ENCODE results near the gene CCND2.

The CCND2 gene

DNA sequence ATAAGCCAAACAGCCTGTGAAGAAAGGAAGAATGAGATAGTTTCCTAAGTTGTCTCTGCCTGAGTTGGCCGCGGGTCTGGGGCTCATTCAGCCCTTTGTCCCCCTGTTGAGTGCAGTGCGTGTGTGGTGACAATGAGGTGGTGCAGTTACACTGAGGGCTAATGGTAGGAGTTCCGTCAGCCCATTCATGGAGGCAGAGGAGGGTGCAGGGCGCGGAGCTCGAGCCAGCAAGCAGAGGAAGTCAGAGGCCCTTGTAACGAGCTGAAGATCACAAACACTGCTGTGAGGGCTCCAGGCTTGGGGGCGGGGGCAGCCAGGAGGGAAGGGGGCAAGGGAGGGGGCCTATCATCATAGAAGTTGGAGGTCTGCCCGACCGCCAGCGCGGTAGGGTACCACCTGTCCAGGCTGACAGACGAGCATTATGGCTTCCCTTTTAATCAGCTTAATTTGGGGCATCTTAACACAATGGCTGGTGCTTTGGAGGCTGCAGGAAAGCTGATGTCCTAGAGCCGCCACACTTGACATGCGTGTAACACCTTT lies 20.5 kb downstream of the CCND2 start:
- DNase-seq, result no peak

DNA sequence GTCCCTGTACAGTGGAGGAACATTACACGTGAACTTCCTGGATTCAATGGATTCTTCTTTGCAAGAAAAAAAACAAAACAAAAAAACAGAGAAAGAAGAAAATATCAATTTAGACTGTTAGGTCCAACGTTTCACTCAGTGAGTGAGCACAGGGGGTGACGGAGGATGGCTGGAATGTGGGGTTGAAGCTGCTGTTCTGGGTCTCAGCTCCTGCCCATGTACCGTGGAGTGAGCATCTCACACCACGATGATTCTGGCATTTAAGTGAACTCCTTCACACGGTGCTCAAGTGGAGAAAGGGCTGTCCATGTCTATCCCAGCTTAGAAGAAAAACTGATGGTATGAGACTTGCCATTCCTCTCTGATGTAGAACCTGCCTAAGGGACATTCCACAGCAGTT lies 23.2 kb downstream of the CCND2 start:
- DNase-seq, result no peak

DNA sequence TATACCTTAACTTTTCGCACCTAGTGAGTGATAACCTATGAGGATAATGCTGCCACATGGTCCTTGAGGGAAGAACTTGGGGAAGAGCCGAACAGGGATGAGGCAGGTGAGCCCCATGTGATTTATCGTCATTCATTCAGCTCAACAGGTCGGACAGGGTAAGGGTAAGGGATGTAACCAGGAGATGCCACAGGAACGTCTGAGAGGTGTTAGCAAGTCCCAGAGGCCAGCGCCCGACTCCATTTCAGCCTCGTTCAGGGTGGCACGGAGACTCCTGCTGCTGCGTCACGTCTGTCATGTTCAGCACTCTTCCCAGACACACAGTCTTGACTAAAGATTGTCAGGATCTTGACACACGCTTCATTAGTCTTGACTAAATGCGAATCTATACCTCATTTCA lies 24.1 kb downstream of the CCND2 start:
- no peak for DNase-seq

DNA sequence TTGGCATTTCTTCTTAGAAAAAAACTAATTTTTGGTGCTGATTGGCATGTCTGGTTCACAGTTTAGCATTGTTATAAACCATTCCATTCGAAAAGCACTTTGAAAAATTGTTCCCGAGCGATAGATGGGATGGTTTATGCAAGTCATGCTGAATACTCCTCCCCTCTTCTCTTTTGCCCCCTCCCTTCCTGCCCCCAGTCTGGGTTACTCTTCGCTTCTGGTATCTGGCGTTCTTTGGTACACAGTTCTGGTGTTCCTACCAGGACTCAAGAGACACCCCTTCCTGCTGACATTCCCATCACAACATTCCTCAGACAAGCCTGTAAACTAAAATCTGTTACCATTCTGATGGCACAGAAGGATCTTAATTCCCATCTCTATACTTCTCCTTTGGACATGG lies 27.3 kb downstream of the CCND2 start:
- no peak for DNase-seq

DNA sequence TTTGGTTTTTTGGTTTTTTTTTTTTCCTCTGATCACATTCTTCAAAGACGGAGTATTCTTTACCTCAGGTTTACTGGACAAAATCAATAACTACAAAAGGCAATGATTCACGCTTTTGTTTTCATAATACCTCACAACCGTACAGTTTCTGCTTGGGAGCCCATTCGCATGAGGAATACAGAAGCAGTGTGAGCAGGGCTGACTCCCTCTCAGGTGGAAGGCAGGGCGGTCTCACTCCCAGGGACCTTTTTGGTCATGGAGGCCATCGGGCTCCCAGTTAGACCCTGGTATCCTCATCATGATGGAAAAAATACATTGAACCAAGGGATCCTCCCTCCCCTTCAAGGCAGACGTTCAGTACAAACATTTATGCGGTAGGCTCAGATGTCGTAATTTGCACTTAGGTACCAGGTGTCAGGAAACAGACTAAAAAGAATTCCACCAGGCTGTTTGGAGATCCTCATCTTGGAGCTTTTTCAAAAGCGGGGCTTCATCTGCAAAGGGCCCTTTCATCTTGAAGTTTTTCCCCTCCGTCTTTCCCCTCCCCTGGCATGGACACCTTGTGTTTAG lies 28.5 kb downstream of the CCND2 start:
- DNase-seq, result no peak

DNA sequence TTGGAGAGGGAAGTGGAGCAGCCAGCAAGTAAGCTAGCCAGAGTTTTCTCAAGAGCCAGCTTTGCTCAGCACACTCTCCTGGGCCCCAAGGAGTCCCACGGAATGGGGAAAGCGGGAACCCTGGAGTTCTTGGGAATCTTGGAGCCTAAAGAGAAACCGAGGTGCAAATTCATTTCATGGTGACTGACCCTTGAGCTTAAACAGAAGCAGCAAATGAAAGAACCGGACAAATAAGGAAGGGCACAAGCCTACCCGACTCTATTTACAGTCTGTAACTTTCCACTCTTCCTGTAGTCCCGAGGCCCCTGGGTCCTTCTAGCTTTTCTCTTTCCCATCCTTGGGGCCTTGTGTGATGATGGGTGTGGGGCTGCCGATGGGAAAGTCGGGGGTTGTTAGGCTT lies 29.3 kb downstream of the CCND2 start:
- no peak for DNase-seq

DNA sequence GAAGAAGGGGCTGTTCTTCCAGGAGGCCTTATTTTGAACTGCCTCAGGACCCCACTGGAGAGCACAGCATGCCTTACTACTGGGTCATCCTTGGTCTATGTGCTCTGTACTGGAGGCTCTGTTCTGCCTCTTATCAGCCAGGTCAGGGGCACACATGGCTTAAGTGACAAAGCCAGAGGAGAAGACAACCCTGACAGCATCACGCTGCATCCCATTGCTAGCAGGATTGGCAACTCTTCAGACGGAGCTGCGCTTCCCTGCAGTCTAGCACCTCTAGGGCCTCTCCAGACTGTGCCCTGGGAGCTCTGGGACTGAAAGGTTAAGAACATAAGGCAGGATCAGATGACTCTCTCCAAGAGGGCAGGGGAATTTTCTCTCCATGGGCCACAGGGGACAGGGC lies 30.2 kb downstream of the CCND2 start:
- DNase-seq, result no peak

DNA sequence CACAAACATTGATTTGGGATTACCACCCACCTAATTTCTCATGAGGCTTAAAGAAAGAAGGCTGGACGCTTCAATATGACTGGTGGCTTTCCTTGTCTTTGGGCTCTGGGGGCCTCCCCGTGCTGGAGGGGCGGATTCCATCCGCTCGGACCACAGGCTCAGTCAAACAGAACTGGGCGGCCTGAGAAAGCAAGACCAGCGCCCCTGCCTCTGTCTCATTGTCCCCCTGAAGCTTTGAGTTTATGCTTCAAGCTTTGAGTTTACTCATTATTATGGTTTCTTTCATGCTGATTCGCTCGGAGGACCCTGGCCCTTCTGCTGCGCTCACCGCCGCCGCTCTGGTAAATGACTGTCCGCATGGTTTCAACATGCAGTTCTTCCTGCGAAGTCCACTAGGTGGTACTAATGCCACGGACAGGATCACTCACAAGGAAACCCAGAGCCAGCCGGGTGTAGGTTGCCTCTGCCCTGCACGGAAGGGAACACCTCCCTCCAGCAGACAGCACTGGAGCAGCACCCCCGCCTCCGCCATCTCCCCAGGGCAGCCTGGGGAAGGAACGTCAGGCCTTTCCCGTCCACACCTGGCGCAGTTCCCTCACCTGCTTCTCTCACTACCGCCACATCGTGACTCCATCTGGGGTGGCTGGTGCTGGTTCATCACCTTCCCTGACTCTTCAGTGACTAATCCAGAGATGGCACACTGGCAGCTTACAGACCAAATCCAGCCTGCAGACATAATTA lies 34.2 kb downstream of the CCND2 start:
- DNase-seq, result no peak

DNA sequence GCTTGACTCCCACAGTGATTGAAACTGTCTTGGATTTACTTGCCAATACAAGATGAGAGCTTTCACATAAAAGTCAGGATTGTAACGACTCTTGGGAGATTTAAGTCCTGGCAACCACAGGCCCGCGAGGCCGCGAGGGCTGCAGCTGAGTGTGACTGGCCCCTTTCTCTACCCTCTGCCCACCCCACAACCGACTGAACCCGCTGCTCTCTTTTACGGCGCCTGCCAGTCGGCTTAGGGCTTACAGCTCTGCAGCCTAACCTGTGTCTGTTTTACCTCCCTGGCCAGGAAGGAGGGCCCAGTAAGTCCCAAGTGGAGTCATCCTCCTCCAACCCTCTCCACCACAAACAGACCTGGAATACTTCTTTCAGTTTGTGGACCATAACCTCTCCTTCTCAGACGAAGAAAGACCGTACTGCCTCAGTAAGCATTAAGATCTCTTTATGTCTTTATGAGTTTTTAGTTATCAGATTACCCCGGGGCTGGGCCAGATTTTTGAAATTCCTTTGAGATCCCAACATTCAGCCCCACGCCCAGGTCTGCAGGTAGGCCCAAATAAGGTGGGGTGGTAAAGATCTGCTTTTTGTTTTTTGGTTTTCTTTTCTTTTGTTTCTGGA lies 34.9 kb downstream of the CCND2 start:
- DNase-seq, result no peak

DNA sequence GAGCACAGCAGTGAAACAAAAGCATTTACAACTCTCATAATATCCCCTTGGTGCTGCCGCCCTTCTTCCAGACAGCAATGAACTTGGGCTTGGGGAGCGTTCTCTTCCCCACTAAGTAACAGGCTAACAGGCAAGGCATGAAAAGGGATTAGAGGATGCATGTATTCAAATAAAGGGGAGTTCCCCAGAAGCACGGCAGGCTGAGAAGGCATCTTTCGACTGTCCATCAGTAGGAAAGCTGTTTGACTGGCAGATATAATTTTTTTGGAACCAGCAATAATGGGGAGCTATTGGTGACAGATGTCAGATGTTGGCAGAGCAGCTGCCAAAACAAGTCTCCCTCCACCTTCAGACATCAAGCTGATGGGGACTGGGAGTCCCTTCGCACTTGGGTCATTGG lies 38.2 kb downstream of the CCND2 start:
- DNase-seq, result no peak

DNA sequence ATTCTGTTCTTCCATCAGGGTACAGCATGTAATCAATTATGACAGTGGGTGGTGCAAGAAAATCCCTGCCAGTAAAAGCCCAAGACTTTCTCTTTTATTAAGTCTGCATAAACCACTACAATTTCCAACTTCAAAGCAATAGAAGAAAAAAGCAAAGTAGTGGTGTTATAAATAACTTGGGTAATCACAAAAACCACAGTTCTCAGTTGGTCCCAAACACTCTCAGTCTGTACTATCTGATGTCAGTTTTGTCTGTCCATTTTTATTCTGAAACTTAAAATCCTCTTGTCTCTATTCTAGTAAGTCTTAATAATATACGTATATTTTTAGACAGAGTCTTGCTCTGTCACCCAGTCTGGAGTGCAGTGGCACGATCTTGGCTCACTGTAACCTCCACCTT lies 38.7 kb downstream of the CCND2 start:
- DNase-seq, result no peak

DNA sequence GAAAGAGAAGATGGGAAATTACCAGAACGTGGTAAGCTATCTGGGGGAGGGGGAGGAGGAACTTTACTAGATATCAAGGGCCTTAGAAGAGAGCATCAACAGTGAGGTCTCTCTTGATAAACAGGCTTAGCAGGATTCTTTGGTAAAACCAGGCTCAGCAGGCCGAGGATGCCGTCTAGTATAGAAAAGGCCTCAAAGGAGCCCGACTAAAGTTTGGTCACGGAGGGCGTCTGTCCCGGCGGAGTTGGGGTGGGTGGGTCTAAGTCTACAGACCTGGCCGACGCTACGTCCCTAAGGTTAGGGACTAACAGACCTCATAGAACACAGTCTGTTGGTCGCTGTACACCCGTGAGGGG lies 46.9 kb downstream of the CCND2 start:
- no peak for DNase-seq

DNA sequence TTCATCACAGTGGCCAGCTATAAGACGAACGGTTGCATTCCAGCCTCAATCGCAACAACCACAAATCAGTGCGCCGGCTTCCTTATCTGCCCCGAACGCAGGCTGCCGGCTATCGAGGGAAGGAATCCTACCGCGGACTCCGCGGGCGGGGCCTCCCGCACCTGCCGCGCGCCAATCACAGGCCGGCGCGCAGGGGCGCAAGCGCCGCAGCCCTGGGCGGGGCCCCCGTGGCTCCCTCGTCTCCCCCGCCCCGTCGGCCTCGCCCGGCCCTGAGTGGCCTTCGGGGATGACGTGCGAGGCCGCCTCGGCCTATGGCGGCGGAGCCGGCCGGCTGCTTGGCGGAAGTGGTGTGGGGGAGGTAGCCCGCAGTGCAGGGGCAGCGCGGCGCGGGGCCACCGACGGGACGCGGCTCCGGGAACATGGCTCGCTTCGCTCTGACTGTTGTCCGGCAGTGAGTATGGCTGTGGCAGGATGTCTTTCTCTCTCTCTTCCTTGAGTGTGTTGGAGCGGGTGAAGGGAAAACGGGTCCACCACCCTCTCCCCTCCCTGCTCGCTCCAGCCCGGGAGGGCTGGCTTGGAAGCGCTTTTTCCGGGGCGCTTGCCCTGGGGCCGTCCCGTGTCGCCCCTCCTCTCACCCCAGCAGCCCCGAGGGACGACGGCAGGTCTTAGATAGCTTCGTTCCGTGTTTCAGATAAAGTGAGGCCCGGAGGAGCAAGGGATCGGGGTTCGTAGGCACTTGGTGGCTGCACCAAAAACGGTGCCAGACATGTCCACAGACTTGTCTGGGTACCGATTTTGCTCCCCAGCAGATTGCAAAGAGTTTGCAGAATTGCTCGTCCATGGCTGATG lies 47.5 kb downstream of the CCND2 start, which contains the start of gene TIGAR:
TIGAR (plus strand) TSS at position 361 of the 849 bp plus-strand sequence; CDS start at position 420, 59 bp downstream.
- peak; percentile 92 for DNase-seq

DNA sequence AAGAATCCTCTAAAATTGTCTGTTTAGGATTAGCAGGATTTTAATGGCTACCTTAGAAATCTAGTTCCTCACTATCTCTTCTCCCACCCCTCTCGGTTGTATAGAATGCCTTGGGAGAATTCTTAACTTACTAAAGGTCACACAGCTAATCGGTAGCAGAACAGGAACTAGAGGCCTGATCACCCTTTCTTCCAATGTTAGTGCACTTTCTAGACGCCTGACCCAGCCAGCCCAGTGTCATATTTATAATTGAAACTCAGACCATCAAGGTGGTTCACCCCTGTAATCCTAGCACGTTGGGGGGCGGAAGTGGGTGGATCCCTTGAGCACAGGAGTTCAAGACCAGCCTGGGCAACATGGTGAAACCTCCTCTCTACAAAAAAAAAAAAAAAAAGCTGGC lies 49.2 kb downstream of the CCND2 start:
- DNase-seq, result no peak

Measured in CD4-positive, alpha-beta T cell treated with Interleukin-10 for 1 hour (primary cell).